Activated naive CD8-positive, alpha-beta T cell treated with anti-CD3 and anti-CD28 coated beads, Interleukin-2, amount 10 ng/mL, durations not matched to agents 7 days and 5 days (primary cell): ENCODE measurements around the gene PREPL. TPM values are rescaled to one million over a fixed set of nuclear protein-coding genes. Genes with fewer than 3 reads are reported as not detected.

Experiments used
- ATAC-seq: fragments of 150-1000 bp; cut with Tn5 transposase; one replicate; pipeline ENCODE4 v1.10.0; 2021; ENCODE audit warnings: low read depth, moderate library complexity
- POLR2A ChIA-PET: fragments of 350-600 bp; sonication (Branson Sonifier 250); formaldehyde crosslinking; loops from one replicate; lab custom pipeline; 2021; ENCODE audit warnings: antibody characterized with exemption; lab: Charles Lee
- DNase-seq: peaks from one replicate; pipeline ENCODE4 v3.0.0; 2021
- H3K27ac Mint-ChIP-seq: one replicate; pipeline ENCODE4 v1.8.0; 2022; ENCODE audit warnings: mild to moderate bottlenecking, mixed read lengths
- H3K27me3 Mint-ChIP-seq: one replicate; pipeline ENCODE4 v1.8.0; 2022; ENCODE audit warnings: mild to moderate bottlenecking, moderate library complexity, mixed read lengths
- H3K36me3 Mint-ChIP-seq: one replicate; pipeline ENCODE4 v1.8.0; 2021; ENCODE audit warnings: mild to moderate bottlenecking, mixed read lengths
- H3K4me1 Mint-ChIP-seq: one replicate; pipeline ENCODE4 v1.8.0; 2021; ENCODE audit warnings: mixed read lengths
- H3K4me3 Mint-ChIP-seq: one replicate; pipeline ENCODE4 v1.8.0; 2022; ENCODE audit warnings: mild to moderate bottlenecking, moderate library complexity, mixed read lengths
- H3K9me3 Mint-ChIP-seq: one replicate; pipeline ENCODE4 v1.8.0; 2021; ENCODE audit warnings: mixed read lengths
- total RNA-seq, 2 experiments: library from RNA; stranded (reverse); gene quantifications; one replicate each; pipeline ENCODE4 v1.2.3, GENCODE V29; 2021

Gene PREPL
- total RNA-seq, 2 experiments from 2014 or later = 27.8 to 30.6 TPM

DNA sequence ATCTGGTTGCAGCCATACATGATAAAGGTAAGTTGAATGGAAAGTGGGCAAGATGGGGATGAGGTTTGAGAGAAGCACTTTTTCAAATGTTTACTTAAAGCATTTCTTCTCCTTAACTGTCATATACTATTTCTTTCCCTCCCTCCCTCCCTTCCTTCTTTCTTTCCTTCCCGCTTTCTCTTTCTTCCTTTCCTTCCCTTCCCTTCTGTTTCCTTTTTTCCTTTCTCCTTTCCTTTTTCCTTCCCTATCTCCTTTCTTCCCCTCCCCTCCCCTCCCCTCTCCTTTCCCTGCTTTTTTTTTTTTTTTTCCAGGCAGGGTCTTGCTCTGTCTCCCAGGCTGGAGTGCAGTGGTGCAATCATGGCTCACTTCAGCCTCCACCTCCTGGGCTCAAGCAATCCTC is 80.4 kb downstream of the PREPL start:
- Mint-ChIP-seq H3K36me3 (no peaks in the 10 kb centered on the region), H3K27me3 (peaks cover 13% of the 10 kb centered on the region), H3K4me3 (no peak overlapping the region), H3K9me3 (no peaks in the 10 kb centered on the region), H3K4me1 (no peaks in the 10 kb centered on the region), H3K27ac (no peak overlapping the region)
- no peak for DNase-seq
- ATAC-seq = no peak
- POLR2A ChIA-PET = no interaction called here

DNA sequence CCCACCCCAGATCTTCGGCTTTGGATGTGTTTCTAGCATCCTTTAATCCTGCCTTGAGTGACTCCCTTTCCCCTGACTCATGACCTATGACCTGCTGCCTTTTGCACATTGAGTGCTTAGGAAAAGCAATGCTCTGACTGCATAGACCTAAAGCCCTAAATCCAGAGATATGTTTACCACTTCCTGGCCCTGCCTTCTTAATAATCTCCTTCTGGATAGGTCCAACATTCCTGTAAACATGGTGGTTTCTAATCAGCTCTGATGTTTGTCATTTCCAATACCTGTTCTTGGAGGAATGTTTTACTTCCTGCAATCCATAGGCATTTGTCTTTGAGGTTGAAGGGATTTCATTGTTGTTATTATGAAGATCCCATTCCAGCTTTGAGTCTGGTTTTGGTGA is 83.8 kb downstream of the PREPL start:
- Mint-ChIP-seq H3K27me3 (peaks cover 9% of the 10 kb centered on the region), H3K4me1 (no peaks in the 10 kb centered on the region), H3K4me3 (no peak overlapping the region), H3K9me3 (no peaks in the 10 kb centered on the region), H3K27ac (no peak overlapping the region), H3K36me3 (no peaks in the 10 kb centered on the region)
- no peak for ATAC-seq
- DNase-seq = no peak
- POLR2A ChIA-PET = no interaction called here

DNA sequence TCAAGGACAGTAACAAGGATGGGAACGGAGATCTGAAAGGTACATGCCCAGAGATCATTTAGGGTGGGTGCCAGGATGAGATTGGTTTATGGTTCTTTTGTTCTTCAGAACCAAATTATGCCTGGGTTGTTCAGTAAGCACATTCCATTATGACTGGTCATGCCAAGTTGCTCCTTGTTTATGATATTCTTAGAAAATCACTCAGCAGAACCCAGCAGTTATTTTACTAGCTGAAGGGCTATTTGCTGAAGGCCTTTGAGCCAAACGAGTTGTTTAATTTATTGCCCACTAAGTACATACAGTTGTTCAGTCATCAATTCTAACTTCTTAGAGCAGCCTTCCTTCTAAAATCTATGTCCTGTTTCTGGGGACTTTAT is 85.4 kb downstream of the PREPL start:
- Mint-ChIP-seq H3K36me3 (no peaks in the 10 kb centered on the region), H3K27ac (no peak overlapping the region), H3K9me3 (no peaks in the 10 kb centered on the region), H3K27me3 (peaks cover 3% of the 10 kb centered on the region), H3K4me1 (no peaks in the 10 kb centered on the region), H3K4me3 (no peak overlapping the region)
- POLR2A ChIA-PET = no interaction called here
- ATAC-seq = no peak
- DNase-seq = no peak

DNA sequence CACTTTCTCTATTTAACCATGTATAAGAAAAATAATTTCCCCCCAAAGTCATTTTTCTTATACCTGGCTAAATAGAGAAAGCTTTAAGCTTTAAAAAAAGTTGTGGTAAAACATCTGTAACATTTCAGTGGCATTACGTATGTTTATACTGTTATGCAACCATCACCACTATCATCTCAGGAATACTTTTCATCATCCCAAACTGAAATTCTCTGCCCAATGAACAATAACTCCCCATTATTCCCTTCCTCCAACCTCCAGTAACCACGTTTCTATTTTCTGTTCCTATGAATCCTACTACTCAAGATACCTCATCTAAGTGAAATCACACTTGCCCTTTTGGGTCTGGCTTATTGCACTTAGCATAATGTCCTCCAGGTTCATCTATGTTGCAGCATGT is 87.7 kb downstream of the PREPL start:
- no peaks in the 10 kb centered on the region for H3K9me3 Mint-ChIP-seq
- no peak overlapping the region for H3K27ac Mint-ChIP-seq
- H3K4me1 Mint-ChIP-seq = no peaks in the 10 kb centered on the region
- DNase-seq (no peak), ATAC-seq (no peak)
- no peak overlapping the region for H3K4me3 Mint-ChIP-seq
- H3K27me3 Mint-ChIP-seq = peaks cover 1% of the 10 kb centered on the region
- no peaks in the 10 kb centered on the region for H3K36me3 Mint-ChIP-seq
- POLR2A ChIA-PET = interaction anchor here (0.6 kb wide), 1 partner anchor 25 kb away, joined by 3 read pairs; no protein-coding TSS in a partner anchor

DNA sequence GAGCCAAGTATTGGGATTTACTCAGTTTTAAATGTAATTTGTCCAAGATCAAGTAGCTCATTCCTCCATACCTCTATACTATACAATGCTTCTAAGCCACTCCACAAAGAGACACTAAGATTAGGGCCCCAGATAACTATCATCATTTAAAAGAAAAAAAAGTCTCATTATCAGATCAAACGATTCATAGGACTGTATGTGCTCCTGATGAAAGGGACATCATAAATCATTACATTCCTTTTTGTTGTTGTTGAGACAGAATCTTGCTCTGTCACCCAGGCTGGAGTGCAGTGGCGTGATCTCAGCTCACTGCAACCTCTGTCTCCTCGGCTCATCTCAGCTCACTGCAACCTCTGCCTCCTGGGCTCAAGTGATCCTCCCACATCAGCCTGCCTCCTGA is 88.2 kb downstream of the PREPL start:
- DNase-seq (no peak), ATAC-seq (no peak)
- Mint-ChIP-seq H3K27ac (no peak overlapping the region), H3K9me3 (no peaks in the 10 kb centered on the region), H3K4me1 (no peaks in the 10 kb centered on the region), H3K27me3 (peaks cover 1% of the 10 kb centered on the region), H3K36me3 (no peaks in the 10 kb centered on the region), H3K4me3 (no peak overlapping the region)
- POLR2A ChIA-PET = interaction anchor here (0.6 kb wide), 1 partner anchor 26 kb away, joined by 3 read pairs; no protein-coding TSS in a partner anchor

DNA sequence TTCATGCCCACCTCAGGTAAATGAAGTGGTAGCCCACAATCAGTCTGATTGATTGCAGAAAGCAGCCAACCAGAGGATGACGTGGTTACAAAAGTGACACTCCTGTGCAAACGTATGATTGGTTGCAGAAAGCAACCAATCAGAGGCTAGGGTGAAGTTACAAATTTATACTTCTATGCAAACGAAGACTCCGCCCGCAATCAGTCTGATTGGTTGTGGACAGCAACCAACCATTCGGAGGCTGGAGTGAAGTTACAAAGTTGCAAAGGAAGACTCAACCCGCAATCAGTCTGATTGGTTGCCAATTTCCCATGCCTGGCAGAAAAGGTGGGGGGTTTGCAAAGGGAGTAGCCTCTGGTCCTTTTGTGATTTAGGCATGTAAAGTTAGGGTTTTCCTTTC is 90.0 kb downstream of the PREPL start:
- ATAC-seq (no peak), DNase-seq (no peak)
- no peaks in the 10 kb centered on the region for H3K9me3 Mint-ChIP-seq
- H3K4me1 Mint-ChIP-seq = no peaks in the 10 kb centered on the region
- H3K36me3 Mint-ChIP-seq = no peaks in the 10 kb centered on the region
- no peak overlapping the region for H3K4me3 Mint-ChIP-seq
- H3K27ac Mint-ChIP-seq = no peak overlapping the region
- peaks cover 1% of the 10 kb centered on the region for H3K27me3 Mint-ChIP-seq
- POLR2A ChIA-PET = no interaction called here

DNA sequence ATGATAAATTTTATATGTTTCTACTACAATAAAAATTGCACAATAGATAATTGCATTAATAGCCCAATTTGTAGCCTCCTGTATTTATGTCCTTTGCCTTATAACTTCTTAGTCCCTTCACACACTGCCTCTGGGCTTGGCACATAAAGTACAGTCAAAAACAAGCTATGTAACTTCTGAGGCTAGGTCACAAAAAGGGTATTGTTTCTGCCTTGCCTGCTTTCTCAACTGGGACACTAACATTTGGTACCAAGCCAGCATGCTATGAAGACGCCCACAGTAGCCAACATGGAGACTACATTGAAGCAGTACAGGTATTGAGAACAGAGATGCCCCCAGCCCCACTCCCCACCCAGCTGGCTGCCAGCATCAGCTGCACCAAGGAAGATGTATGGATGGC is 91.5 kb downstream of the PREPL start:
- Mint-ChIP-seq H3K27me3 (peaks cover 7% of the 10 kb centered on the region), H3K4me3 (no peak overlapping the region), H3K9me3 (no peaks in the 10 kb centered on the region), H3K27ac (no peak overlapping the region), H3K36me3 (no peaks in the 10 kb centered on the region), H3K4me1 (no peaks in the 10 kb centered on the region)
- DNase-seq = no peak
- no peak for ATAC-seq
- POLR2A ChIA-PET = no interaction called here

DNA sequence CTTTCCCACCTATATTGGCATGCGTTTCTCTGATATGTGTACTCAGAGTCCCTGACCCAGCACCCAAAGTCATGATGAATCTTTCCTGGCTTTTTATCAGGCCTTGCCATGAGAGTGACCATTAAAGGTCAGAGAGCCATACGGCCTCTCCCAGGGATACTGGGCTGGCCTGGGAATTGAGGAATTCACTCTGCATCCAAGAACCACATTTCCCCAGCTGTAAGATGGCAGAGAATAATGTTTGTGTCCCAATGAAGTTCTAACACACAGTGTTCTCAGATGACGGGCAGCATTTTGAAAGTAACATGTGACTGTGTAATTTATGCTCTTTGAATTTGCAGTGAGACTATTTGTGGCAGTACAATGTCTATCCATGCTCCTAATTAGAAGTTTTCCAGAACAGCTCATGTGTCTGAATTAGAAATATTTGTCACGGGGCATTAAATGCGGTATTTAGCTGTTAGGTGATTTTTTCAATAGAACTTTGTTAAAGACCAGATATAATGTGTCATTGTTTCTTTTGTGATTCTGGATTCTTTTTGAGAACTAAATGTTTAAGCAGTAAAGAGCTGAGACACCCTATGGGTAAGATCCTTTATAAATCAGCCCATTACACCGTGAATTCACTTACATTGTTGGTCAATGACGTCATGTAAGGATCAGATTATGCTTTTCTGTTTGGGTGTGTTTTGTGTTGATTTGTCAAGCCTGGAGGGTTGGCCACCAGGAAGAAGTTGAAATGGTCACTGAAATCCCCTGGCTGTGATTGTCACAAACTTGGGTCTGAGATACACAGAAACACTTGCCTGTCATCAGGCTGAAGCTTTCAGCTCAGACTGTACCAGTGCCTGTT is 93.3 kb downstream of the PREPL start:
- no peak for DNase-seq
- no peaks in the 10 kb centered on the region for H3K36me3 Mint-ChIP-seq
- H3K9me3 Mint-ChIP-seq = no peaks in the 10 kb centered on the region
- no peak overlapping the region for H3K27ac Mint-ChIP-seq
- H3K27me3 Mint-ChIP-seq = peaks cover 7% of the 10 kb centered on the region
- no peak for ATAC-seq
- H3K4me3 Mint-ChIP-seq = no peak overlapping the region
- POLR2A ChIA-PET = no interaction called here
- H3K4me1 Mint-ChIP-seq = no peaks in the 10 kb centered on the region

Other genes starting within 250 kb of the PREPL start
- 10 to 100 TPM; 59.3 to 60.4 TPM for gene PPM1B, start 192.6 kb downstream of the PREPL start, total RNA-seq
- under 1 TPM; 0.20 to 0.33 TPM for gene SLC3A1, start 86.0 kb downstream of the PREPL start, total RNA-seq
- gene CAMKMT, start 453 bp upstream of the PREPL start, total RNA-seq = 10 to 100 TPM; 12.9 to 13.3 TPM